HG03108 (cell line): ENCODE data around the gene TRAPPC10.

ENCODE experiments used
- ATAC-seq: cut with Tn5 transposase; IDR thresholded peaks from one replicate; pipeline ENCODE4 v1.9.1; 2021; ENCODE audit warnings: moderate library complexity; ENCODE audit not compliant: unreplicated experiment

Gene TRAPPC10

DNA sequence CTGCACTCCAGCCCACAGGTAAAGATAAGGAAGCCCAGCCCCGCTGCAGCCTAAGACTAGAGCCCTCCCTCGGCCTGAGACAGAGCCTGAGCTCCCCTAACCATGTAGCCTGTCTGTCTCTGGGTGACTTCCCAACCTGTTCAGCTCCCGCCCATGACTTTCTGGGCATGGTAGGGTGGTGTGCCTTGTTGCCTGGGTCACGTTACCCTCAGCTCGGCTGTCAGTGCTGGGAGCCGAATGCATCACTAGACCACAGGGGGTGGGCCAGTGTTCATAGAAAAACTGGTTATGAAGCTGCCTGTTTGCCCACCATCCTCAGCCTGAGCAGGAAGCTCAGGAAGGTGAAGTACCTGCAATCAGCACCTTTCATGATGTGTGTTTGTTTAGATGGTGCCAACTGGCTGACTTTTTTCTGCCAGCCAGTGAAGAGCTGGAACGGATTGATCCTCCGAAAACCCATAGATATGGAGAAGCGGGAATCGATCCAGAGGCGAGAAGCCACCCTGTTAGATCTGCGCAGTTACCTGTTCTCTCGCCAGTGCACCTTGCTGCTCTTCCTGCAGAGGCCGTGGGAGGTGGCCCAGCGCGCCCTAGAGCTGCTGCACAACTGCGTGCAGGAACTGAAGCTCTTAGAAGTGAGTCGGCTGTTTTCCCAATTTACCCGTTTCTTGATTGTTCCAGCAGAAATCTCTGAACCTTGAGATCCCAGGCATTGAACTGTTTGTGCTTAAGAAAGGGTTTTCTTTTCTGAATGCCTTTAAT lies 51.2 kb downstream of the TRAPPC10 start:
- ATAC-seq: no peak

DNA sequence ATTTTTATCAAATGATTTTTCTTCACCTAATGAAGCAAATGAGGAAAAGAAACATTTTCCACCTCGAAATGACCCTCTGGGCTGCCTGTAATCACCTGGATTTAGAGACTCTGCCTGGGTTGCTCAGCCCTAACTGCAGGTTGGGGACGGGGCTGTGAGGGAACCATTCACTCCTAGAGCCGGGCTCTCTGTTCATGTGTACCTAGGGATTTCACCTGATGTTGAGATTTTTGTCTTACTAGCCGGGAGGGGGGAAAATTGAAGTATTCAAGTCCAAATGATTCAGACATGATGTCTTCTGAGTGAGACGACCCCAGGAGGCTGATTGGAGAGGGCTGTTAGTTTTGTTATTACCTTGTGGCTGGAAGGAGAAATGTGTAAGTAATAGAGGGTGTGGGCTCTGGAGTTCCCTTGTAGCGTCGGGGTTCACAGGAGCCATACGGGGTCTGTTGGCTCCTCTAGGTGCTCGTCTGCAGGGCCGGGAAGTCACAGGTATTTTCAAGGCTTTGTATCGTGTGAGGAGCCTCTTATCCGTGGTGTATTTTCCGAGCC lies 52.8 kb downstream of the TRAPPC10 start:
- ATAC-seq: no peak

DNA sequence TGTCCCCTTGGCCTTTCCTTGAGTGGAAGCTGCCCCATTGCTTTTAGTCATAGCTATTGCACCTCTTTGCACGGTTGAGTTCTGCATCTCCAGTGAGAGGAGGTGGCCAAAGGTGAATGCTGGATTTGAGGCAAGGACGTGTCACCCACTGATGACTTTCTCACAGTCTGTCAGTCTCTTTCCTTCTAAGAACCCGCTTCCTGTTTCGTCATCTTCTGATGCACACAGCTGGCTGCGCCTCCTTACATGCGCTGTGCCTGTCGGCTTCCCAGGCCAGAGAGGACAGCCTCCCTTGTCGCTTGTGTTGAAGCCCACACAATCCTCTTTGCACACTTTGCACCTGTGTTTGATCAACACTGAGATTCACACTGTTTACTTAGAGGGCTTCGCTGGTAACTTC lies 53.3 kb downstream of the TRAPPC10 start:
- no peak for ATAC-seq

DNA sequence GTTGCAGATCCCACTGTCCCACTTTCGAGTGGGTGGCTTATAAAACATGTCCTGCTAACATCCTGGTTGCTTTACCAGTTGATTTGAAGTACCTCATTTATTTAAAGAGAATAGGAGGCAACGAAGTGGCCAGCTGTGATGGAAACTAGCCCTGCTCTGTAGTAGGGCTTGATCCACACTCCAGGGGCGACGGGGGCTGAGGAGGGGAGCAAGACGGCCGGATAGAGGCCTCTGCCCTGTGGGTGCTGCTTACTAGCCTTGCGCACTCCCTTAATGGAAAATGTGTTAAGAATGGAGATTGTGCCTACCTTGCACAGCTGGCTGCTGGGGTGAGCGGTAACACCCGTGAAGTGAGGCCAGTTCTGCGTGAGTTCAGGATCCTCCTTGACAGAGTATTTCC lies 54.0 kb downstream of the TRAPPC10 start:
- no peak for ATAC-seq

DNA sequence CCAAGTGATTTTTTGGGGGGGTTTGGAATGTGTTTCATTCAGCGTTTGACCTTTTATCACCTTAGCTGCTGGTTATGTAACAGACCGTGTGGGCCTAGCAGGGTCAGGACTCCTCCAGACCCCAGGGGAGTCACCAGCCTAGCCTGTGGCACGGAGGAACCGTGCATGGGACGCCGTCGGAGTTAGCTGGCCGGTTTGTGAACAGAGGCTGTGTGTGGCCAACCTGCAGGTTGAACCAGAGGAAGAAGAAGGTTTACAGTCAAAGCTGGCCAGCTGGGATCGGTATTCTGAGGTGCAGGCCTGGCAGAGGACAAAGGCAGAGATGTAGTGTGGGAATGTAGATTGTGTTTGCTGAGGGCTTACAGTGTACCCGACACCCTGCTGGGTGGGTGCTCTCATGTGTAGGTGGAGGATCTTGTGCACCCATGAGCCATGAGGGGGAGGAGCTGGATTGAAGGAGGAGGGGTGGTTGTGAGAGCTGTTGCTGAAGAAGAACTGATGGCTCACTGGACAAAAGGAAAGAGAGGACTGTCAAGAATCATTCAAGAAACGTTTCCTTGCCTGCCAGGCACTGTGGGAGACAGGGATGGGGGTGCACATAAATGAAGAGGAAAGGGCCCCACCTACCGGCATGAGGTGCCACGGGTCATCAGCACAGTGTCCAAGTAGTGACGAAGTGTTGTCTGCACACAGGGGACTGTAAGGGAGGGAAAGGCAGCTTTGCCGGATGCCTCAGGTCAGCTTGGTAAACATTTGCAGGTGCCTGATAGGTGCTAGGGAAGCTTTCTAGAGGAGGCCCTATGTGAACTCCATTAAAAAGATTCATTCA lies 55.1 kb downstream of the TRAPPC10 start:
- ATAC-seq: no peak

DNA sequence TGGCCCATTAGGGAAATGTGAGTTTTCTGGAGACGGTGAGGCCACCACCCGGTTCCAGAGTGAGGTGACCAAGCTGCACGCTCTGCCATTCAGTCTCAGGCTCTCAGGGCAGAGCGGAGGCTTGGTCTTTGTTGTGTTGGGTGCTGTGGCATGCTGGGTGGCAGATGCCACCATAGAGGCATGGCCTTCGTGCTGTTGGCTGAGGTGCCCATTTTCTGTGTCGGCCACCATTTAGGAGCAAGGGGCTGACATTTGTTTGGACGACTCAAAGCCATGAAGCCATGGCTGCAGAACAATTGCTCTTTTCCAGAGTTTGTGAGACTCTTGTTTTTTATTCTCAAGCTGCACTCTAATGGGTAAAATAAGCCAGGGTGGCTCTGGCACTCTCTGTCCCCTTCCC lies 58.3 kb downstream of the TRAPPC10 start:
- ATAC-seq: no peak

DNA sequence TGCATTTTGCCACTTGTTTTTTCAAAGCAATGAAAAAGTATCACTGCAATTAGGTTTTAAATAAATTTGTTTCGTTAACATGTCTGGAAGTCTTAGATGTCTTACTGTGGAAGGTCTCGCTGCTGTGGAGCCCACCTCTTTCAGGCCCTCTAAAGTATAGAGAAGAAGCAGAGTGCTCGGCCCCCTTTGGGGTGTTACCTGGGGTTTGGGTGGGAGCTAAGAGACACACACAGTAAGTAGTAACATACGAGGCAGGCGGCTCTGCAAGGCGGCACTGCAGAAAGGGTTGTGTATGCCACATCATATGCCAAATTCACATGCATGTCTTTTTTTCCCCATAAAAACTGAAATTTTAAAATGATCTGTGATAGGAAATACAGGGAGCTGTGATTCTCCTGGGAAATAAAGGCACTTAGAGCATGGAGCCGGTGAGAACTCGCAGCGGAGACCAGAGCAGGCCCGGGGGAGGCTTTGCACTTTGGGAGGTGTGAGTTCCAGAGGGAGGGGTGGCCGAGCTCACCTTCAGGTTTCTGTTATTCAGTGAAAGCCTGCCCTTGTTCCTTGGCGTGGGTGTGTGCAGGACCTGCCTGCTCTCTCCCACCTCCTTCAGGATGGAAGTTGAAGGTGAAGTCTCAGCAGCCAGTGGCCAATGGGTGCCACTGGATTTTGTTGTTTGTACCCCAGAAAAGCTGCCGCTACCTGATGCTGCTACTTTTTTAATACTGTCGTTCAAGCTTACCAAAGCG lies 59.4 kb downstream of the TRAPPC10 start:
- no peak for ATAC-seq

DNA sequence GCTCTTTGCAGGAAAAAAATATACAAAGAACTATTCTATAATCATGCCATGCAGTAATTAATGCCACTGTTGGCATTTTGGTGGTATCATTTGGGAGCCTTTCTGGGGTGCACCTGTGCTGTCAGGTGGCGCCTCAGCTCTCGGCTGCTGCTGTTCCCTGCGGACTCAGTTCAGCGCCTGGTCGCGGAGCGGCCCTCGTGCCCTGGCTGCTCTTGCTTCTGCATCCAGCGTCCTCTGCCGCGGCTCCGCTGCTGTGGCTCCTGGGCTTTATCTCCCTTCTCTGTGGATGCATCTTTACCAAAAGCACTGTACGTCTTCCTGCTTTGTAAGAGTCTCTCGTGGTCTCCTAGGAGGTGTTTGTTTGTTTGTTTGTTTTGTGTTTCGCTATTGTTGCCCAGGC lies 60.0 kb downstream of the TRAPPC10 start:
- ATAC-seq: no peak

DNA sequence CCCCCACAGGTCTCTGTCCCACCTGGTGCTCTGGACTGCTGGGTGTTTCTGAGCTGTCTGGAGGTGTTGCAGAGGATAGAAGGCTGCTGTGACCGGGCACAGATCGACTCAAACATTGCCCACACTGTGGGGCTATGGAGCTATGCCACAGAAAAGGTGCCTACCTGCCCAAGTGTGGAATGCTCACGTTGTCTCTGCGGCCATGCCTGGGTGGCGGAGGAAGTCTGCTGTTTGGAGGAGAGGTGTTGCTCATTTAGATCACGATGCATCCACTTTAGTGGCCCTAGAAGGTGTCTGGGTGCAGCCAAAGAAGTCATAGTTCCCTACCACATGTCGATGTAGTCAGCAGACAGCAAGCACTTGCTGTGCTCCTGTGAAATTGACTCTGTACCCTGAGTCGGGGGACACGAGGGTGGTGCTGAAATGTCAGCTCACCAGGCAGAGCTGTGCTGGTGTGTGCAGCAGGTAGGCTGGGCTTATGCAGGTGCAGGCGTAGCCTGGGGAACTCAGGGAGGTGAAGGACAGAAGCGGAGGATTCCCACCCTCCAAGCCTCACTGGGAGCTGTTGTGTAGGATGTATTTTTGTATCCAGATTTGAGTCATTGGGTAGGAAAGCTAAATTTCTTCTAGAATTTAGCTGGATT lies 62.3 kb downstream of the TRAPPC10 start:
- ATAC-seq: no peak

DNA sequence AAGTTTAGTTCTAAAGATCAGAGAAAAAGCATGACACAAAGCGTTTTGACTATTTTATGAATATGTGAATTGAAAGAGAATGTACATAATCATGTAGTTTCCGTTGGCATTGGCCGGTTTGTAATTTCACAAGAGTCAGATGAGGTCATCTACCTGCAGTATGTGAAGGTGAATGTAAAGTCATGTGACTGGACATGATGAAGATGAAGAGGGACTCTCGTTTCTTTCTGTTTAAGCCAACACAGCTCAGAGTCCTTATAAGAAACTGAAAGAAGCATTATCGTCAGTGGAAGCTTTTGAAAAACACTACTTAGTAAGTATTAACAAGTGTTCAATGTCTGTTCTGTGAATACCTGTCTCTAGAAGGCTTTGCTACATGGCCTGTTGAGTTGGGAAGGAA lies 64.2 kb downstream of the TRAPPC10 start:
- ATAC-seq: no peak

DNA sequence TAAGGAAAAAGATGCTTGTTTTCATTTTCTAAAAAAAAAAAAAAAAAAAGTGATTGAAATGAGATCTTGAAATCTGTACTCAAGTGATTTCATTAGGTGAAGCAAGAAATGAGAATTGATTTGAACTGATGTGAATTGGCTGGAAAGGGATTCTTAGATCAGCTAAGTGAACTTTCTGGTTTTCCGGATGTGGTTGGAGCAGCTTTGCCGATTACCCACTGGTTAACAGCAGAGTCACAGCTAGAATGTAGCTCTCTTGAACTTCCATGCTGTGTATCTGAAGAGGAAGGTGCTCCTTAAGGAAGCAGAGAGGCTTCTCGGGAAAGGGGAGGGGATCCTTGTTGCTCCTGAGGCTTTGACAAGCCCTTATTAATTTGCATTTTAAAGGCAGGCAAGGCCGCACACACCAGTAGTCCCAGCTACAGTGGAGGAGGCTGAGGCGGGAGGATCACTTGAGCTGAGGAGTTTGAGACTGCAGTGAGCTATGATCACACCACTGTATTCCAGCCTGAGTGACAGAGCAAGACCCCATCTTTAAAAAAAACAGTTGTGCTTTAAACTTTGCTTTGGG lies 66.4 kb downstream of the TRAPPC10 start:
- ATAC-seq: no peak

DNA sequence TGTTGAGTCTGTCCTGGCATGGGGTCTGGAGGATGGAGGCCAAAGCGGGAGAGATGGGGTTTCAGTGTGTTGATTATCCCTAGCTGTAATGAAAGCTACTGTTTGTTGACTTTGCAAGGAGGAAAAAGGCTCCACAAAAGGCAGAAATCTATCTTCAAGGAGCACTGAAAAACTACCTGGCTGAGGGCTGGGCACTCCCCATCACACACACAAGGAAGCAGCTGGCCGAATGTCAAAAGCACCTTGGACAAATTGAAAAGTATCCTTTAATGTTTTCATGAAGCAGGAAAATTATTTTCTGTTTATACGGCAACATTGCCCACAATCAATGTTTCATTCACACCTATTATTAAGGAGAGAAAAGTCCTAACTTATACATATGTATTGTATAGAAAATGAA lies 67.3 kb downstream of the TRAPPC10 start:
- ATAC-seq: no peak

DNA sequence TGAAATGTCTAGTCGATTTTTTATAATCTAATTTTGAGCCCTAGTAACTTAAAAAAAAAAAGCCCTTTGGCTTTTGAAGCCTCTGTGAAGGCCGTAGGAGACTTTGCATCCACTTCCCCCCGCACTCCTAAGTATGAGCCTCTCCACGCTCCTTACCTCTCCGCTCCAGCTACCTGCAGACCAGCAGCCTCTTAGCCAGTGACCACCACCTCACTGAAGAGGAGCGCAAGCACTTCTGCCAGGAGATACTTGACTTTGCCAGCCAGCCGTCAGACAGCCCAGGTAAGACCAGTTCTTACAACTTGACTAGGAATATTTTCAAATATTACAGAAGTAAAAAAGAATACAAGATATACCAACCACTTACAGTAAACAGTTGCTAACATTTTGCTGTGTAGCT lies 67.7 kb downstream of the TRAPPC10 start:
- no peak for ATAC-seq

DNA sequence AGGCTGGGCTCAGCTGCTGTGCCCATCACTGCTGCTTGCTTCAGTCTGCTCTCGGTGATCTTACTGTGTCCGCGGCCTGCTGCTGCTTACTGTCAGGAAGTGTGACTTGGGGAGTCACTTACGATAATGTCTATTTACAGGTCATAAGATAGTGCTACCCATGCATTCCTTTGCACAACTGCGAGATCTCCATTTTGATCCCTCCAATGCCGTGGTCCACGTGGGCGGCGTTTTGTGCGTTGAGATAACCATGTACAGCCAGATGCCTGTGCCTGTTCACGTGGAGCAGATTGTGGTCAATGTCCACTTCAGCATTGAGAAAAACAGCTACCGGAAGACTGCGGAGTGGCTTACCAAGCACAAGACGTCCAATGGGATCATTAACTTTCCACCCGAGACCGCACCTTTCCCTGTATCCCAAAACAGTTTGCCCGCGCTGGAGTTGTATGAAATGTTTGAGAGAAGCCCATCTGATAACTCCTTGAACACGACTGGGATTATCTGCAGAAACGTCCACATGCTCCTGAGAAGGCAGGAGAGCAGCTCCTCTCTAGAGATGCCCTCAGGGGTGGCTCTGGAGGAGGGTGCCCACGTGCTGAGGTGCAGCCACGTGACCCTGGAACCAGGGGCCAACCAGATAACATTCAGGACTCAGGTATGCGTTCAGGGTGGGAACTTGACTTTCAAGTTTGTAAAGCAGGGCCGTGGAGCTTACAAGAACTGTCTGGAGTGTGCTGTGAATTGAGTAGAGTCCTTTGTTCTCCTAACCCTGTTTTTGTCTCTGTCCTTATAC lies 70.7 kb downstream of the TRAPPC10 start:
- no peak for ATAC-seq

DNA sequence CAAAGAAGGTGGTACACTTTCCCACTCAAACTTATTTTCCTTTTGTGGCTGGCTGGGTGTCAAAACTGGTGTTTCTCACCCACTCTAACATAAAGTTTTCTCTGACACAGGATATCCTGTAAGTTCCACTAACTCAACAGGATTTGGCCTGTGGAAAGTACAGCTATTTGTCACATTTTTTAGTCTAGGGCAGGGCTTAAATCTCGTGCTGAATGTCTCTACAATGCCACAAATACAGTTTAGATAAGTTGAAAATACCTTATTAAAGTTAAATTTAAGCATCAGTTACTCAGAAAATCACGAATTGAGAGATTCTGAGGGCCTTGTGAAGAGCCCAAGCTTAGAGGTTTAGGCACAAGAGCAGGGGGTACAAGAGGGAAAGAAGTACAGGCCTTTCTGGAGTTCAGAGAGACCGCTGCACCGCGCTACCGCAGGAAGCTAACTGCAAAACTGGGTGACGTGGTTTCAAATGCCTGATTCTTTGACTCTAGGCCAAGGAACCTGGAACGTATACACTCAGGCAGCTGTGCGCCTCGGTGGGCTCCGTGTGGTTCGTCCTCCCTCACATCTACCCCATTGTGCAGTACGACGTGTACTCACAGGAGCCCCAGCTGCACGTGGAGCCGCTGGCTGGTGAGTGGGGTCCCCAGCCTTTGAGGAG lies 71.7 kb downstream of the TRAPPC10 start:
- ATAC-seq: no peak

DNA sequence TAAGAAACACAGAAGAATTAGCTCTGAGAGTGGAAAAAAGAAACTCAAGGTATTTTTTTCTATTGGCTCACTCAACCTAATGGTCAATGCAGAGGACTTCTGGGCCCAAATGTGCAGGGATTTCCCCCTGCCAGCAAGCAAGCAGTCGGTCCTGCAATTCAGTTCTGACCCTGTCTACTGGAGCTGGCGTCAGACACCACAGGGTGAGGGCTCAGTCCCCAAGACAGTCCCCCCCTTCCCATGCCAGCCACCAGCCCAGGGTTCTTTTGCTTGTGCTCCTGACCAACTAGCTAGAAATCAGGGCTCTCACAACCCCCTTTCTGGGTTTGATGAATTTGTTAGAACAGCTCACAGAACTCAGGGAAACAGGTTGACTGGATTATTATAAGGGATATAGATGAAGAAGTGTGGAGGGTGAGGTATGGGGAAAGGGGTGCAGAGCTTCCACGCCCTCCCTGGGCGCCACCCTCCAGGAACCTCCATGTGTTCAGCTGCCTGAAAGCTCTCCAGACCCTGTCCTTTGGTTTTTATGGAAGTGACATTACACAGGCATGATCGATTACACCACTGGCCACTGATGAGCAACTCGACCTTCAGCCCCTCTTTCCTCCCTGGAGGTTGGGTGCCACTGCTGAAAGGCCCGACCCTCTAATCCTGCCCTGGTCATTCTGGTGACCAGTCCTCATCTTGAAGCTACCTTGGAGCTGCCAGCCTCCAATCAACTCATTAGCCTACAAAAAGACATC lies 72.6 kb downstream of the TRAPPC10 start:
- ATAC-seq: no peak

DNA sequence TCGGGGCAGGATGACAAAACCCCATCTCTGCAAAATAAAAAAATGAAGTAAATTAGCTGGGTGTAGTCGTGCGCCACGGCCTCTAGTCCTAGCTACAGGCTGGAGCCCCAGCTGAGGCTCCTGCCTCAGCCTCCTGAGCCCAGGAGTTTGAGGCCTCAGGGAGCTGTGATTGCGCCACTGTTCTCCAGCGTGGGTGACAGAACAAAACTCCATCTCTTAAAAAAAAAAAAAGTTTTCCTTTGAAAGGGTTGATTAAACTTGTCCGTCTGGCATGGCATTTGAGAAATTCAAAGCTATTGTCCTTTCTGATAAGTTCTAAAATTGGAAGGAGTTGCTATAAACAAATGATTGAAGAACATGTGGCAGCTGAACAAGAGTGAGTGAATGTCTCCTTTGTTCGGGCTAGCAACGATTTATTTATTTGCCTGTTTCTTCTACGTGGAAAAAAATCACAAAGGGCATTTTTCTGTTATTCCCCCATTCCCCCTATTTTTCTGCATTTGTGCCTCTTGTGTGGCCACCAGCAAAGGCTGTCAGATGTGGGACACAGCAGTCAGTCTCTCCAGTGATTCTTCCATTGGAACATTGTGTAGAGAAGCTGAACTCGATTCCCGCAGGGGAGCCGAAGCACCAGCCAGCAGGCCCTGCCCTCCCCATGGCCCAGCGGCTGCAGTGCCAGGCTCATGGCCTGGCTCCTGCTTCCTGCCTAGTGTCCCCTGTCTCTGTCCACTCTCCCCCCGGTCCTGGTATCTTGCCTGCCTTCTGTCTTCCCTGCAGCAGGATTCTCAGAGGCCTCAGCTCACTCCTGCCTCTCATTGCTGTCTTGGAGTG lies 73.6 kb downstream of the TRAPPC10 start:
- ATAC-seq: no peak
